Hair follicle dermal papilla cell (primary cell): Measurements from ENCODE around the gene COL5A2. TPM values are rescaled to one million over a fixed set of nuclear protein-coding genes. Genes with fewer than 3 reads are reported as not detected.
A peak's percentile ranks its signal among the peaks of the same experiment; 100 is the strongest.

Source experiments
- small RNA-seq: library from RNA; depleted of rRNA; stranded (forward); fragments of <200 nt; gene quantifications from one replicate; pipeline ENCODE3, GENCODE V24; 2012
- total RNA-seq: library from RNA; depleted of rRNA; stranded (reverse); fragments of >200 nt; gene quantifications from 2 replicates; pipeline ENCODE4 v1.2.3, GENCODE V29; 2012

COL5A2 gene
- 764 and 1,022 TPM in 2 replicates for total RNA-seq

GRCh38 chr2:189179570-189179950 lies at the start of gene COL5A2:
COL5A2 (minus strand) TSS chr2:189179761; CDS start chr2:189179604, 157 bp downstream.

Small RNA genes within 50 kb of the gene (small RNA-seq; reads per million reads assigned to genes)
- 5.8 reads per million, percentile 82 among the genes with 10 or more reads in this experiment for gene MIR3129

Other genes with a start within 250 kb of the COL5A2 start
- 2,590 and 3,798 TPM in 2 replicates for gene COL3A1, start 205.4 kb downstream of the COL5A2 start, total RNA-seq